Kidney (tissue), 14 donors: ENCODE results near the gene STAMBPL1. TPM values are rescaled to one million over a fixed set of nuclear protein-coding genes. Genes with fewer than 3 reads are reported as not detected.

ENCODE experiments used
- DNase-seq, 5 donors: peaks; one replicate each; pipeline ENCODE4 v3.0.0-alpha.2; 2013 to 2020
- FAIRE-seq: peaks from 2 replicates; lab custom pipeline; 2012; peaks lifted over from hg19 to GRCh38; lab: Jason Lieb, UNC
- H3K27ac ChIP-seq, 2 donors: one replicate each; pipeline ENCODE4 v1.7.0; 2013; ENCODE audit warnings: low read depth in 2 of 2, low read length in 2 of 2, inconsistent platforms in 1 of 2
- H3K27me3 ChIP-seq: one replicate; pipeline ENCODE4 v1.7.1; 2013; ENCODE audit warnings: low read length, inconsistent platforms; ENCODE audit not compliant: control insufficient read depth, insufficient read depth
- H3K36me3 ChIP-seq, 3 donors: one replicate each; pipeline versions ENCODE4 v1.7.0 to v1.7.1; 2013; ENCODE audit warnings: low read length in 3 of 3, control low read depth in 1 of 3, inconsistent platforms in 1 of 3; ENCODE audit not compliant: insufficient read depth in 3 of 3, control insufficient read depth in 2 of 3
- H3K4me1 ChIP-seq, 3 donors: one replicate each; pipeline versions ENCODE4 v1.7.0 to v1.7.1; 2013; ENCODE audit warnings: low read length in 3 of 3, inconsistent platforms in 1 of 3, low read depth in 1 of 3; ENCODE audit not compliant: control insufficient read depth in 2 of 3, insufficient read depth in 2 of 3
- H3K4me3 ChIP-seq, 3 donors: one replicate each; pipeline versions ENCODE4 v1.7.0 to v1.8.1; 2013; ENCODE audit warnings: low read length in 3 of 3, control low read depth in 1 of 3, inconsistent platforms in 1 of 3
- H3K9ac ChIP-seq, 3 donors: one replicate each; pipeline versions ENCODE4 v1.7.0 to v1.7.1; 2013; ENCODE audit warnings: low read length in 3 of 3, control low read depth in 1 of 3, inconsistent platforms in 1 of 3
- H3K9me3 ChIP-seq, 3 donors: one replicate each; pipeline versions ENCODE4 v1.7.0 to v1.7.1; 2013; ENCODE audit warnings: low read length in 3 of 3, control low read depth in 1 of 3, inconsistent platforms in 1 of 3; ENCODE audit not compliant: control insufficient read depth in 2 of 3, insufficient read depth in 1 of 3
- CTCF ChIP-seq: IDR thresholded peaks from 3 replicates; pipeline ENCODE4 v1.5.1; 2012; ENCODE audit warnings: mild to moderate bottlenecking, moderate library complexity, borderline replicate concordance; ENCODE audit not compliant: insufficient read depth; ENCODE audit errors: extremely low read depth
- intact Hi-C: fragments of 100-400 bp; cut with DNase I; formaldehyde crosslinking; loops from one replicate; pipeline ENCODE4 v1.11.1; 2022
- polyA plus RNA-seq: library from polyadenylated mRNA; stranded (reverse); fragments of 350-450 nt; fragmentation: Illumina TruSeq; extraction: RNeasy Lipid Tissue Mini Kit (QIAGEN cat#74804); gene quantifications from one replicate; pipeline ENCODE4 v1.2.3, GENCODE V29; 2014; ENCODE audit warnings: low read depth, low replicate concordance; ENCODE audit not compliant: insufficient read depth
- total RNA-seq: library from RNA; stranded (reverse); fragmentation: NEBNext Ultra II Directional; extraction: Animal tissue kit (Norgen Biotek cat#: 25700); gene quantifications from one replicate; pipeline ENCODE4 v1.2.1, GENCODE V29; 2021
- donor health status: control.
- donor health status: control.
- donor health status: control.
- donor health status: control.
- donor health status: control.
- donor health status: DM: yes; HTN: yes; CAD: no.
- donor health status: Normal renal cell carcinoma (clear cell type).

STAMBPL1 gene
- total and polyA plus RNA-seq, 2 donors from 2014 or later = 3.0 to 6.9 TPM

- Histone ChIP-seq H3K4me1 (peaks cover 0 to 6% (median 0%) of the 10 kb centered on the region in 3 donors), H3K9me3 (no peaks in the 10 kb centered on the region), H3K4me3 (no peak overlapping the region), H3K27ac (peak overlapping the region in 1 of 2 donors; percentile 33), H3K9ac (no peak overlapping the region), H3K36me3 (no peaks in the 10 kb centered on the region), H3K27me3 (no peaks in the 10 kb centered on the region)
- FAIRE-seq = no peak
- no peak for TF ChIP-seq CTCF
- peak in 3 of 5 donors; percentile 17 to 59 (median 46) for DNase-seq
- intact Hi-C loops = no loop called here
Measured at GRCh38 chr10:88896994-88897853, 17.2 kb downstream of the STAMBPL1 start.

GRCh38 chr10:88898727-88899126 is 18.7 kb downstream of the STAMBPL1 start:
- no peak overlapping the region for H3K9ac ChIP-seq
- peaks cover 0 to 6% (median 0%) of the 10 kb centered on the region in 3 donors for H3K4me1 ChIP-seq
- no peaks in the 10 kb centered on the region for H3K9me3 ChIP-seq
- TF ChIP-seq CTCF = no peak
- no peaks in the 10 kb centered on the region for H3K36me3 ChIP-seq
- H3K27ac ChIP-seq = no peak overlapping the region
- H3K4me3 ChIP-seq = no peak overlapping the region
- no peak for DNase-seq
- intact Hi-C loops = no loop called here
- no peaks in the 10 kb centered on the region for H3K27me3 ChIP-seq
- no peak for FAIRE-seq

- no peak overlapping the region for H3K27ac ChIP-seq
- peaks cover 0 to 6% (median 0%) of the 10 kb centered on the region in 3 donors for H3K4me1 ChIP-seq
- no peaks in the 10 kb centered on the region for H3K27me3 ChIP-seq
- no peak overlapping the region for H3K4me3 ChIP-seq
- no peaks in the 10 kb centered on the region for H3K9me3 ChIP-seq
- DNase-seq (no peak), FAIRE-seq (no peak)
- no peaks in the 10 kb centered on the region for H3K36me3 ChIP-seq
- intact Hi-C loops = no loop called here
- no peak overlapping the region for H3K9ac ChIP-seq
- no peak for TF ChIP-seq CTCF
Measured at GRCh38 chr10:88899886-88900285, 19.8 kb downstream of the STAMBPL1 start.
